WTC11 (cell line): ENCODE results near the gene VIPR2.

Experiments used
- ARID4B ChIP-seq: sonication (generic); formaldehyde crosslinking; IDR thresholded peaks from 2 replicates; pipeline ENCODE4 v1.8.0; 2023; ENCODE audit warnings: missing genetic modification reagents, mild to moderate bottlenecking, borderline replicate concordance
- CREB1 ChIP-seq: sonication (generic); formaldehyde crosslinking; IDR thresholded peaks from 2 replicates; pipeline ENCODE4 v1.8.0; 2023; ENCODE audit warnings: mild to moderate bottlenecking, missing genetic modification reagents
- CTCF ChIP-seq: fragments of 200-600 bp; IDR thresholded peaks from 2 replicates; pipeline ENCODE4 v1.8.0; 2022; ENCODE audit warnings: antibody characterized with exemption
- E2F1 ChIP-seq: sonication (generic); formaldehyde crosslinking; IDR thresholded peaks from 2 replicates; pipeline ENCODE4 v1.8.0; 2022; ENCODE audit warnings: mild to moderate bottlenecking, missing genetic modification reagents
- ETV6 ChIP-seq: sonication (generic); formaldehyde crosslinking; IDR thresholded peaks from 2 replicates; pipeline ENCODE4 v1.8.1; 2022; ENCODE audit warnings: mild to moderate bottlenecking, missing genetic modification reagents
- FOXP4 ChIP-seq: sonication (generic); formaldehyde crosslinking; IDR thresholded peaks from 2 replicates; pipeline ENCODE4 v1.8.0; 2022; ENCODE audit warnings: mild to moderate bottlenecking, missing genetic modification reagents
- JUN ChIP-seq: sonication (generic); formaldehyde crosslinking; IDR thresholded peaks from 2 replicates; pipeline ENCODE4 v1.8.0; 2023; ENCODE audit warnings: mild to moderate bottlenecking, missing genetic modification reagents
- MAX ChIP-seq: sonication (generic); formaldehyde crosslinking; IDR thresholded peaks from 2 replicates; pipeline ENCODE4 v1.8.0; 2022; ENCODE audit warnings: mild to moderate bottlenecking, missing genetic modification reagents
- NR2C2 ChIP-seq: sonication (generic); formaldehyde crosslinking; IDR thresholded peaks from 2 replicates; pipeline ENCODE4 v1.8.0; 2022; ENCODE audit warnings: mild to moderate bottlenecking, missing genetic modification reagents
- TP53 ChIP-seq: sonication (generic); formaldehyde crosslinking; IDR thresholded peaks from 2 replicates; pipeline ENCODE4 v1.8.1; 2023; ENCODE audit warnings: mild to moderate bottlenecking, missing genetic modification reagents
- USF1 ChIP-seq: sonication (generic); formaldehyde crosslinking; IDR thresholded peaks from 2 replicates; pipeline ENCODE4 v1.8.0; 2022; ENCODE audit warnings: mild to moderate bottlenecking, missing genetic modification reagents
- USF2 ChIP-seq: sonication (generic); formaldehyde crosslinking; IDR thresholded peaks from 2 replicates; pipeline ENCODE4 v1.8.1; 2023; ENCODE audit warnings: mild to moderate bottlenecking, missing genetic modification reagents, moderate library complexity
- ZNF263 ChIP-seq: sonication (generic); formaldehyde crosslinking; IDR thresholded peaks from 2 replicates; pipeline ENCODE4 v1.8.1; 2022; ENCODE audit warnings: low read depth, mild to moderate bottlenecking, moderate library complexity, missing genetic modification reagents
- ZNF423 ChIP-seq: fragments of 250-450 bp; sonication (Bioruptor Pico); IDR thresholded peaks from 2 replicates; pipeline ENCODE4 v2.1.2; 2022; ENCODE audit warnings: mild to moderate bottlenecking, moderate library complexity

- no peak for TF ChIP-seq USF1 (CRISPR knock-in tag)
- TF ChIP-seq FOXP4 (CRISPR knock-in tag) = no peak
- no peak for TF ChIP-seq E2F1 (CRISPR knock-in tag)
- no peak for TF ChIP-seq CTCF
- TF ChIP-seq CREB1 = no peak
- no peak for TF ChIP-seq USF2 (CRISPR knock-in tag)
- no peak for TF ChIP-seq ARID4B
- no peak for TF ChIP-seq JUN (CRISPR knock-in tag)
- no peak for TF ChIP-seq TP53 (CRISPR knock-in tag)
- no peak for TF ChIP-seq NR2C2 (CRISPR knock-in tag)
- no peak for TF ChIP-seq ETV6 (CRISPR knock-in tag)
- no peak for TF ChIP-seq MAX (CRISPR knock-in tag)
- TF ChIP-seq ZNF423 (CRISPR knock-in tag) = no peak
- no peak for TF ChIP-seq ZNF263
These were observed 22.4 kb downstream of the VIPR2 start for GRCh38 chr7:159122276-159122675.
